ENCODE measurements around the gene KIF13A.

GRCh38 chr6:17962436-17963031 lies 24.9 kb downstream of the KIF13A start:
- TF ChIP-seq SP1 (CRISPR knock-in tag; IDR thresholded peaks at IDR 0.05) (peak; percentile 88; the same call in 1 of the 2 replicates), HMGXB4 (CRISPR knock-in tag; IDR thresholded peaks at IDR 0.05) (no peak), CREM (IDR thresholded peaks at IDR 0.05; ENCODE audit: low read depth) (peak; percentile 85), MYC (IDR thresholded peaks at IDR 0.05; ENCODE audit: low read depth, low read length) (peak; percentile 83), MYC (CRISPR knock-in tag; IDR thresholded peaks at IDR 0.05; ENCODE audit: borderline replicate concordance, low read depth) (no peak), EZH2 (IDR thresholded peaks at IDR 0.05; ENCODE audit: borderline replicate concordance, low read depth, low read length) (no peak), CTCF (IDR thresholded peaks at IDR 0.05 in 2 of 3, conservative IDR thresholded peaks at IDR 0.05 in 1 of 3; ENCODE audit: insufficient read depth in 2 of 3, low read depth in 1 of 3, low read length in 3 of 3) (no peak), GABPB1 (CRISPR knock-in tag; IDR thresholded peaks at IDR 0.05) (peak; percentile 87), IRF9 (tag; IDR thresholded peaks at IDR 0.05) (no peak), GTF3C2 (IDR thresholded peaks at IDR 0.05; ENCODE audit: borderline replicate concordance, extremely low read depth, insufficient read length) (no peak), CHCHD3 (CRISPR knock-in tag; IDR thresholded peaks at IDR 0.05) (no peak), TCF7L2 (IDR thresholded peaks at IDR 0.05; ENCODE audit: low read depth, low read length) (no peak; the same call in 1 of the 2 replicates)
